COLO829 (cell line): ENCODE results near the gene PUDP.
A peak's percentile ranks its signal among the peaks of the same experiment; 100 is the strongest.

Experiments used
- DNase-seq: peaks from one replicate; pipeline ENCODE4 v3.0.0; 2012; ENCODE audit warnings: low spot score

The PUDP gene

DNA sequence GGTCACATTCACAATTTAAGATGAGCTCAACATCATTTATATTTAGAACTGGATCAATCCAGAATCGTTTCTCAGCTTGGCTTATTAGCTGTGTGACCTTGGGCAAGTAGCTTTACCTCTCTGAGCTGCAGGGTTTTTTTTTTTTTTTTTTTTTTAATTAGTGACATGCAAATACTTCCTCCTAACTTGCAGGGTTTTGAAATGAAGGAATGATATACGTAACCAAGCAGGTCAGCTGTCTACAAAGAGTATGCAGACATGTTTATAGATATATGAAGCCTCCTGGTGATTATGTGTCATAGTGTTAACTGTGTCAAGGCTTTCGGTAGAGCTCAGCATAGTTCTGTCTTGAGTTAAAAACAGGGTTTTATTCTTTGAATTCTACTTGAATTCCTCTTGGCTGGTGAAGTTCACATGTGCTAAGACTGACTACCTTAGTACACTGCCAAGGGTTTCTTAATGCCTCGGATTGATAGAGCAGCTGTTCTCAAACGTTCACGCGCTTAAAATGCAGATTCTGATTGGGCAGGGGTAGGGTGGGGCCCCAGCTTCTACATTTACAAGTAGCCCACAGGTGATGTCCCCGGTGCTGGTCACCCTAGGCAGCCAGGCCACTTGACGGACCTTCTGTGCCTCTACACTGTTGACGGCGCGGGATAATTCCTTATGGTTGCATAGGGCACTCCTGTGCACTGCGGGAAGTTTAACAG is 1.1 kb downstream of the PUDP start:
- DNase-seq, result no peak

DNA sequence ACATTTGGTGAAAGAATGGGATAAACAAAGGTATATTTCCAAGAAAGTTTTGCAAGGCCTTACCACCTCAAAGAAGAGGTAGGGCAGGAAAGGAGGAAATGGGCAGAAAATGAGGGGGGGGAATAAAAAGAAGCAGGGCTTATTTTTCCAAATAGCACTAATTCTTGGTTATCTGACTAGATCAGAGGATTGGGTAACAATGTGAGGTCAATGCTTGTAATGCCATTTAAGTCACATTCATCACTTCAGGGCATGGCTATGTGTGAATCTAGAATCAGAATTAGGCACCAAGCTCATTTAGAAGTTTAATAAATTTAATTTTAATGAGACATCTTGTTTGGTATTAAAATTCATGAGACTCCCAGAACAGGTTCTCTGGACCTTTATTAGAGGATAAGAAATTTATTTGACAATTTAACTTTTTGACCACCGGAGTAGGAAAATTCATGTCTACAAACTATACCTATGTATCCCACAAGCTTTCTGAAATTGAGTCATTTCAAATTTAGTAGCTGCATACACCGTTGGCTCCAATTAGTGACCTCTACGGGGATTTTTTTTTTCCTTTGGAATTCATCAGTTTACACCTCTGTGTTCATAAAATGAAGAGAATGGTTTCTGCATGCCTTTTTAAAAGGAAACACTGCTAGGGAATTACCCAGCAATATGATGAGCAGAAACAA is 1.8 kb downstream of the PUDP start:
- no peak for DNase-seq

DNA sequence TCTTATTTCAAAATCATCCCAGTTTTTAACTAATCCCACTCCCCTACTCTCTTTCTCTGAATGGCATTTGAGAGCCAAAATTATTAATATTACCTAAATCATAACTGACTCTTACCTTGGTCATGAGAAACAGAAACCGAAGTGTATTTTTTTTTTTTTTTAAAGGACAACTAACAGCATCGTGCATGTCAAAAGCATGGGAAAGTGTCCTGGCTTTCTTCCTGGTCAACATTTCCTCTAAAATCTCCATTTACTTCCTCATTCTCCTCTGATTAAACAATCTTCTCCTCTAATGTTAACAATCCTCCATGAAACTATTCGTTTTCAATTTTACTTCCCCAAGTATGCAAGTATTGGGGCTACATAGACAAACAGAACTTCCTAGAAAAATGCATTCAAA is 2.5 kb downstream of the PUDP start:
- DNase-seq, result no peak

DNA sequence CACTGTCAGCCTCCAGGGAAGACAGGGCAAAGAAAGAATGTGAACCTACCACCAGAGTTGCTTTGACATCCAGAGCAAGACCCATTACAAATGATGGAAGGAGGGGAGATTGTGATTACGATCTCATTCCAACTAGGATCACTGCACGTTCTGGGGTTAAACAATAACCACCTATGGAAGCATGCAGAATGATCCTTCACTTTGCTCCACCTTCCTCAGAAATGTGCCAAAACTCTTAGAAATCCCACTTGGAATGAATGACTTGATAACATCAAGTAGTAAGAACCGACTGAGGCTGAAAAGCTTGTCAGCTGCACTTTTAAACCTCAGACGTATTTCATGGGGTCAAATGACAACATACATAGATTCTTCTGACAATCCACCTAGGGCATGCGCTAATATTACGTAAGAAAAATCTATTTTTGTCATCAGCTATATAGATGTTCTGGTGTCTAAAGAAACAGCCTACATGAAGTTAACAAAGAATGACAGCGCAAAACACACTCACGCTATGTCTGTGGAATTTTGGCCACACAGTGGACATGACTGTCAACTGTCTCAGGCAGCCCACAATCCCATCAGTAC is 3.9 kb downstream of the PUDP start:
- DNase-seq, result no peak

DNA sequence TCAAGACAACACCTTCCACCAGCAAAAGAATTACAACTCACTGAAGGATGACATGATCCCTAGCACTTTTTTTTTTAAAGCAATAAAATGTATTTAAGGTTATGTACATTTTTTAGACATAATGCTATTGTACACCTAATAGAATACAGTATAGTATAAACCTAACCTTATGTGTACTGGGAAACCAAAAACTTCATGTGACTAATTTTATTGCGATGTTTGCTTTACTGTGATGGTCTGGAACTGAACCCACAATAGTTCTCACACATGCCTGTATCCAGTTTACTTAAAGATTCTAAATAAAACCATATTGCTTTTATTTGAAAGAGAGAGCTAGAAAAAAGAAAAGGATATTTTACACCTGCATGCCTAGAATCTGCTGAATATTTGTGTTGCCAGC is 4.9 kb downstream of the PUDP start:
- DNase-seq, result no peak

DNA sequence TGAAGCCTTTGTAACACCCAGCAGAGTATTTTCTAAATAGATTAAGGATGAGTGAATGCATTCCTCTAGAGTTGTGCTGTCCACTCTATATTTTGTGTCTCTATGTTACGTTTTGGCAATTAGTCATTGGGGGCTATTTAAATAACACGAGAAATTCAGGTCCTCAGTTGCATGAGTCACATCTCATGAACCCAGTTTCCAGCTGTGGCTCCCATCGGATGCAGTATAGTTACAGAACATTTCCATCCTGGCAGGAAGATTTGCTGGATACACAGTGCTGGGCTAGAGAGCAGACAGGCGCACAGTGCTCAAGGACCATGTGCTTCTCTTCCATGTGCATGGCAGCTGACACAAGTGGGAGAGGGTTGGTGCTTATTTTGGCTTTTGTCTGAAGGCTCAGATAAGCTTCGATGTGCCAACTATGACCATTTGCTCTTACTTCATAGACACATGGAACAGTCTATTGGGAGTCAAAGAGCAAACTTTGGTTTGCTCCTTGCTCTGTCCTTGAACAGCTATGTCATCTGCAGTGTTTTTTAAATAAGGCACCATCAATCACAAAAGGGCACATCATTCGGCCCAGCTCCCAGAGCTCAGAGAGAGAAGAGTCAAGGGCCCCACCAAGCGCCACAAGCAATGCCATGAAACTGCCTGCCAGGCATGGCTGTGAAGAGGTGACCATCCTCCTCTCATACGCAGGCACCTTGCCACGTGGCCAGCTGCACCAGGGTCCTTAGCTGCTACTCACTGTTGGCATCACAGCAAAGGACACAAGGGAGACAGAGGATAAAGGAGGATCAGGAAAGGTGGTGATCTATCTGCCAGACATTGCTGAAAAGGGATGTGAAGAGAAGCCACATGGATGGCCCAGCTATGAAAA is 8.5 kb downstream of the PUDP start:
- DNase-seq, result no peak

DNA sequence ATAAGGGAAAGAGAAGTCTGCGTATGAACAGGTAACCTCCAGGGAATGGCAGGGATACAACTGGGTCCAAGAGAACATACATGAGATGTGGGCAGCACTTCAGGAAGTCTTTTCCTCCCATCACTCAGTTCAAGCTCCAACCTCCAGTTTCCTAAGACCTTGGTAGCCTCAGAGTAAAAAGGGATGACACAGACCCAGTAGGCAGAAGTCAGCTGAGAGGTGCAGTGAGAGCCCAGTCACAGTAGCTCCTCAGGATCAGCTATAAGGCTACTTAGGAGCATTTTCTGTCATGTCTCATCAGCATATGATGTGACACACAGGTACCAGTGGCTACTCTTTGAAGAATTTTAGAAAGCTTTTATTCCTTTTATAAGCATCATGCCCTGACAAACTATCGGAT is 13.0 kb downstream of the PUDP start:
- no peak for DNase-seq

DNA sequence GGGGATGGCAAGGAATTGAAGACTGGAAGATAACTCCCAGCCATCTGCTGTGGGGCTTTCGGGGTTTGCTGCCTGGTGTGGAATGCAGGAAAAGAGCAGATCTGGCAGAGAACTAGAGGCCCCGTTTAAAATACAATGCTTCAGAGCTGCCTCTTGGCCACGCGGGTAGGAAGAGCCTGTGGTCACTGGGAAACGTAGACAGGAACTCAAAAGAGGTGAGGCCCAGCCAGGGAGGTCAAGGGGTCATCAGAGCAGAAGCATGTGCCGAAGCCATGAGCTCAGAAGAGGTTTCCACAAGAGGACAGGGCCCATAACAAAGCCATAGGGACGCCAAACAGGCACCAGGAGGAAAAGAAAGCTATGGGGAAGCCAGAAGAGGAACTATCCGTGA is 14.9 kb downstream of the PUDP start:
- DNase-seq, result no peak

DNA sequence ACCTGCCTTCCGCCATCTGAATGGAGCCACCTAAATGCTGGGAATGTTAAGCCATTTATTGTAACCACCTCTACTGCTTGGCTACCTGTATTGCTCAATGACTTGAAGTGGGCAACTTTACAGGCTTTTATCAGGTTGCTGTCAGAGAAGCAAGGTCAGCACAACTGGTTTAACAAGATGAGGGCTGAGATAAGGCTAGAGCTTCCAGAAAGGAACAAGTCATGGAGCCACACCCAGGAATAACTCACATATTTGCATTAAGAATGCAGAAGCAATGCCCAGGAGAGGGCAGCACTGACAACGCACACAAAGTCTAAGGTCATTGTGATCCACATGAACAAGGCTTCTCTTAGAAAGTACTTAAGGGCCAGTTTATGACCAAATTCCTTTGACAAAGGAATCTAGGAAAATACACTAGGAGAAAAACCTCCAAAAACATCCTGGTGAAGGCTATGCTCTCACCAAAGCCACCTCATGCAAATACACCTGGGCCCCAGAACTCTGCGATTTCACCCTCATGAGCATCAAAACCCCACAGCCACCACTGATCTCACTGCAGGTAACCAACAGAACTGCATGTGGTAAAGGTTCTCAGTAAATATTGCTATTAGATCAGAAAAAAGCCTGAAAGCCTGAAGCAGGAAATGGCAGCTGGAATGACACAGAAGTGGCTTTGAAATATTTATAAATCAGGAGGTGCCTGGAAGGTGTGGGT is 15.5 kb downstream of the PUDP start:
- DNase-seq, result peak; percentile 76

DNA sequence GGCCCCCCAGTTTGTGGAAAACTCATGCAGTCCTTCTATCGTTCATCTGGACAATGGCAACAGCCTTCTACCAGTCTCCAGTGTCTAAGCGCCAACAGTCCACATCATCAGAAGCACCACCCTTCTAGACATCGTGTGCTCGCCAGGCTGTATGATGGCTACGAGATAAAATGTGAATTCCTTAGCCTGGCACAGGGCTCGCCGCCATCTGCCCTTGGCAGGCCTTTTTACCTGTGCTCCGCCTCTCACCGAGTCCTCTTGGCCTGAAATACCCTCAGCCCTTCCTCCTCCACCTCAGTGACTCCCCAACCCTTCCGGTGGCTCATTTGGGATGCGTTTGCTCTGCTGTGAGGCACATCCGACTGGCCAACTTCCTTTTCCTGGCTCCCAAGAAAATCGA is 16.3 kb downstream of the PUDP start:
- no peak for DNase-seq

DNA sequence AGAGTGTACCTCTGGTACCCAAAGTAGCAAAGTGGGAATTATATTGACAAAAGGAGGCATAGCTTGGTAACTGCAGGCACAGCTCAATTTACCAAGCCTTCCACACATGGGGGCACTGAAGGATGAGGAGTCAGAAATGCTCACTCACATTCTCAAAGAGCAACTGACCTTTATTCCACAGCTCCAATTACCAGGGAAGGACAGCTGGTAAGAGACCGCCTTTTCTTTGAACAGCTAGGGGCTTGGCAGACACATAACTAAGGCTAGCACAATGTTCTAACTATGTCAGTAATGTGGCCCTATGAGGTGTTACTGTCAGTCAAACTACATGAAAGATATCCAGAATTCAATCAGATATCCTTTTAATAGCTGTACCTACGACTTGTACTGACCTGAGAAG is 20.9 kb downstream of the PUDP start:
- no peak for DNase-seq

DNA sequence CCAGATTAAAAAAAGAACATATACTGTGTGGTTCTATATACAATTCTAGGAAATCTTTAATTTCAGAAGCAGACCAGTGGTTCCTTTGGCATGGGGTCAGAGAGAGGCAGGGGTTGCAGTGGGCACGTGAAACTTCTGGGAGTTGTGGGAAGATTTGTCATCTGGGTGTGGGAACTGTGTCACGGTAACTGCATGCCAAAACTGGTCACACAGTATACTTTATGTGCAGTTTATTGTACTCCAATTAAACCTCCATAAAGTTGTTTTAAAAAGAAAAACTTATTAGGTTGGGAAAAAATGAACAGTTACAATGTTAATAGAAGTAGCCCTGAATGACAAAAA is 27.1 kb downstream of the PUDP start:
- DNase-seq, result no peak

DNA sequence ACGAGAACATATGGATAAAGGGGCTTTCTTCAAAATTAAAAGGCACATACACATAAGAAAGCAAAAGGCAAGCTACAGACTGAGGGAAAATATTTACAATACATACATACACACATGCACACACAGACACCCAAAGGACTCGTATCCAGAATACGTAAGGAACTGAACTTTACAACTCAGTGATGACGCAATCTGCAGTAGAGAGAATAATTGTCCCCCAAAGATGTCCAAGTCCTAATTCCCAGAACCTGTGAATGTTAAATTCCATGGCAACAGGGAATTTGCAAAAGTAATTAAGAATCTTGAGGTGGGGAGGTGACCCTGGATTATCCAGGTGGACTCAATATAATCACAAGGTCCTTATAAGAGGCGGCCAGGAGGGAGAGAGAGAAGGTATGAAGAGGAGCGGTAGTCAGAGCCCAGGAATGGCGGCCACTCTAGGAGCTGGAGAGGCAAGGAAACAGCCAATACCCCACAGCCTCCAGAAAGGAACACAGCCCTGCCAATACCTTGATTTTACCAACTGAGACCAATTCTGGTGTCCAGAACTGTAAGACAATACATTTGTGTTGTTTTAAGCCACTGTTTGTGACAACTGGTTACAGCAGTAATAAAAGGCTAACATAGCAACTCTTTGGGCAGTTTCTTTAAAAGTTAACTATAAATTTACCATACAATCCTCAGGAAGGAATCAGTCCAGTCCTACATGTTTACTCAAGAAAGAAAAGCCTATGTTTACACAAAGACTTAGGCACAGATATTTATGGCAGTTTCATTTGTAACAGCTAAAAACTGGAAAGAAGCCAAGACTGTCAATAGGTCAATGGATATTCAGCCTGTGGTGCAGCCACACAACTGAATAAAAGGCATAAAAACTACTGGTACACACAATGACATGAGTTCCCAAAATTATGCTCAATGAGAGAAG is 27.7 kb downstream of the PUDP start:
- DNase-seq, result no peak

DNA sequence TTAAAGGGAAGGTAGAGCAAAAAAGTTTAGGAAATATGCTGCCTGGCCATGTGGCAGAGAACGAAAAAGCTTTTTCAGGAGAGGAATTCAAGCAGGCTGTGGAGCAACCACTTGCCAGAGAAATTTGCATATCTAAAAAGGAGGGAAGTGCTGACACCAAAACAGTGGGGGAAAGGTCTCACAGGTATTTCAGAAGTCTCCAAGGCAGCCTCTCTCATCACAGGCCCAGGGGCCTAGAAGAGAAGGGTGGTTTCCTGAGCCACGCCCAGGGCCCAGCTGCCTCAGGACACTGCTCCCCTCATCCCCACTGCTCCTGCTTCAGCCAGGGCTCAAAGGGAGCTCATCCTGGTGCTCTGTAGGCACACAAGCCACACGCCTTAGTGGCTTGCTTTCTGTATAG is 30.4 kb downstream of the PUDP start:
- DNase-seq, result no peak

DNA sequence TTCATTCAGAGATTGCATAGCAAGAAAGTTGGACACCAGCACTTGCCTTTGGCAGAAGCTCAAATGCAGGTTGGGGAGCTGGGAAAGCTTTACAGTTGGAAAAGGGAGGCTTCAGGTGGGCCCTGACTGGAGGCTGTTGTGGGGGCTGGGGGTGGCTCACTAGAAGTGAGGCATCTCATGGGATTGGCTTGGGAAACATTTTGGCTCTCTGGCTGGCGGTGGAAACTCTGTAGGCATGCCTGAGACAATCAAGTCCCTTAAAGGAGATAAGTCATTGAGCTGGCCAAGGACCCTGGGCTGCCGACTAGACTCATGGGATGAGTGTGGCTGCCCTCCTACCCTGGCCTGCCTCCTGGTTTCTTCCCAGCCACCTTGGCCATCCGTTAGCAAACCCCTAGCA is 31.9 kb downstream of the PUDP start:
- DNase-seq, result no peak

DNA sequence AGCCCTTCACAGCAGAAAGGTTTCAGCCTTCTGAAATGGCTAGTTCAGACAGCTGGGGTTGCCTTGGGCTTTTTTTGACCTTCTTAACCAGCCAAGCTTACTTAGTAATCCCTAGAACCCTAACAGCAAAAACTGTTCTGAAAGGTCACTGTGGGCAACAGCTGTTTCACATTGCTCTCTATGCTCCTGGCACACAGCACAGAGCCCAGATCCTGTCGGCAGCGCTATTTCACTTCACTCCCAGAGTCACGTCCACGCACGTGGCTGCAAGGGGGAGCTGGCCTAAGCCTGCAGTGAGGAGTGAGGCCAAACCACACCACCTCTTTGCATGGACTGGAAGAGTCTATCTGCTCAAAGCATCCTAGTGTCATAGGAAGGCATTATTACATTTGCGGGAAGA is 32.4 kb downstream of the PUDP start:
- no peak for DNase-seq

DNA sequence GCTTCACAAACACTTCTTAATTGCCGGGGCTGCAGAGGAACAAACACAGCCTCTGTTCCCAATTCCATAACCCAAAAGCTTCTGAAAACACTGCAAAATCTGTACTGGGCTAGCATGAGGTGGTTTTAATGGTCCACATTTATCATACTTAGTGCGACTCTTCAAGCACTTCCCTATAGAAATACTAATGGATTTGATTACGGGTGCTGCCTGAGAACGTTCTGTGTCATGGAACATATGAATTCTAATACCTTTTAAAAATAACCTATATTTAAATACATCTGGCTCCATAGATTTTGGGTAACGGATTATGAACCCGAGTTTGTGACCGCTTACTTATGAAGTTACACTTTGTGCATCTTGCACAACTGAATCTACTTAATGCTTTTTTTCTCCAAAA is 35.9 kb downstream of the PUDP start:
- DNase-seq, result no peak

DNA sequence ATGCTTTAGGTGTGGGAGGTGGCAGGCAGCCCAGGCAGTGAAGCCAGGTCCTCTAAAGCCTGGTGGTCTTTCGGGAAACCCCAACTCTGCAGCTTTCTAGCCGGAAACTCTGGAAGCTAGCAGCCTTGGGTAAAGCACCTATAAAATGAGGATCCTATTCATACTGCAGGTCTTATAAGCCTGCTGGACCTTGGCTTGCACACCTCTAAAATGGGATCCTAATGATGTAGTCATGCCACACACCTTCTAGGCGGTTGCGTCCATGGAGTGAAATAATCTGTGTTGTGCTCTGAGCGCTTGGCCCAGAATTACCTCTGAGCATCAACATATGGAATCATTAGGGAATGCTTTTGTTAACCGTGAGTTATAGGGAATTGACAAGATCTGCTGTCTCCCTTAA is 36.4 kb downstream of the PUDP start:
- DNase-seq, result no peak

DNA sequence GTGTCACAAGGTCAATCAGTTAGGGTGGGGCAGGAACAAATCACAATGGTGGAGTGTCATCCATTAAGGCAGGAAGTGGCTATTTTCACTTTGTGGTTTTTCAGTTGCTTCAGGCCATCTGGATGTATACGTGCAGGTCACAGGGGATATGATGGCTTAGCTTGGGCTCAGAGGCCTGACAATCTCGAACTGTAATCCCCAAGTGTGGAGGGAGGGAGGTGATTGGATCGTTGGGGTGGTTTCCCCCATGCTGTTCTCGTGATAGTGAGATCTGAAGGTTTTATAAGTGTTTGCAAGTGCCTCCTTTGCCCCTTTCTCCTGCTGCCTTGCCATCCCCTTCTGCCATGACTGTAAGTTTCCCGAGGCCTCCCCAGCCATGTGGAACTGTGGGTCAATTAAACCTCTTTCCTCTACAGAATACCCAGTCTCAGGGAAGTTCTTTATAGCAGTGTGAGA is 37.1 kb downstream of the PUDP start:
- DNase-seq, result no peak

DNA sequence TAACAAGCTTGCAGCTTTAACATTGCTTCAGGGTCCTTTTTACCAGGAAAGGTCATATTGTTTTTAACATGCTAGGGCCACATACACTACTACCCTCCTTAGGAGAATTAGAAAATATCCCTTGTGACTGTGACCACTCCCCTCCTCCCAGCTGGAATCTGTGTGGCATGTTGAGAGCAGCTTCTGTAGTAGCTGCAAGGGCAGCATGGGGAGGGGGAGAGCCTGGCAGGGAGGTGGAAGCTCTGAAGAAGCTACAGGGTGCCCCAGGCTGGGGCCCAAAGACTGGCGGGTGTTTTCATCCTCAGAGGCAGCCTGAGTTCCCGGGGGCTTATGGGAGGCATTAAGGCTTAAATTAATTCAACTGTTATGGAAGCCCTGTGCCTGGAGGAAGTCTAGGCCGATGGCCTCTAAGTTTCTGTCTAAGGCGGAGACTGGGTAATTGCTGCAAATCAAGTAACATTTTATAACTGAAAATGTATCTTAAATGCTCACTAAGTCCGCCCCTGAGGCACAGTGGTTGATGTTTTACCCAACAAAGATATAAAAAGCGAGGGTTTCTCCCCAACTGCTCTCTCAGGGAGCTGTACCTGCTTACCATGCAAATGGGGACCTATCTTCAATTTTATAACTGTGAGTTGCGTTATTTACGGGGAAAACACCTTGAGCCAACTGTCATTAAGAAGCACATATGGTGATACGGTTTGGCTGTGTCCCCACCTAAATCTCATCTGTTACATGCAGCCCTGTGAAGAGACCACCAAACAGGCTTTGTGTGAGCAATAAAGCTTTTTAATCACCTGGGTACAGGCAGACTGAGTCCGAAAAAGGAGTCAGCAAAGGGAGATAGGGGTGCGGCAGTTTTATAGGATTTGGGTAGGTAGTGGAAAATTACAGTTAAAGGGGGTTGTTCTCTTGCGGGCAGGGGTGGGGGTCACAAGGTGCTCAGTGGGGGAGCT is 37.8 kb downstream of the PUDP start:
- no peak for DNase-seq
